KOPT-K1 (cell line): ENCODE results near the gene AQP2.

Source experiments
- H3K27ac ChIP-seq: fragments of 200-600 bp; sonication (generic); 2 replicates; pipeline ENCODE4 v1.5.1; 2016; ENCODE audit warnings: antibody characterized with exemption, mild to moderate bottlenecking, low read depth, low read length; ENCODE audit not compliant: poor library complexity, severe bottlenecking
- H3K36me3 ChIP-seq: fragments of 200-600 bp; sonication (generic); 2 replicates; pipeline ENCODE4 v1.5.1; 2017; ENCODE audit warnings: antibody characterized with exemption, mild to moderate bottlenecking, low read length, moderate library complexity; ENCODE audit not compliant: insufficient read depth
- H3K9me3 ChIP-seq: fragments of 200-600 bp; sonication (generic); 2 replicates; pipeline ENCODE4 v1.5.1; 2017; ENCODE audit warnings: antibody characterized with exemption, low read length, mild to moderate bottlenecking; ENCODE audit not compliant: insufficient read depth, poor library complexity, severe bottlenecking

AQP2 gene

DNA sequence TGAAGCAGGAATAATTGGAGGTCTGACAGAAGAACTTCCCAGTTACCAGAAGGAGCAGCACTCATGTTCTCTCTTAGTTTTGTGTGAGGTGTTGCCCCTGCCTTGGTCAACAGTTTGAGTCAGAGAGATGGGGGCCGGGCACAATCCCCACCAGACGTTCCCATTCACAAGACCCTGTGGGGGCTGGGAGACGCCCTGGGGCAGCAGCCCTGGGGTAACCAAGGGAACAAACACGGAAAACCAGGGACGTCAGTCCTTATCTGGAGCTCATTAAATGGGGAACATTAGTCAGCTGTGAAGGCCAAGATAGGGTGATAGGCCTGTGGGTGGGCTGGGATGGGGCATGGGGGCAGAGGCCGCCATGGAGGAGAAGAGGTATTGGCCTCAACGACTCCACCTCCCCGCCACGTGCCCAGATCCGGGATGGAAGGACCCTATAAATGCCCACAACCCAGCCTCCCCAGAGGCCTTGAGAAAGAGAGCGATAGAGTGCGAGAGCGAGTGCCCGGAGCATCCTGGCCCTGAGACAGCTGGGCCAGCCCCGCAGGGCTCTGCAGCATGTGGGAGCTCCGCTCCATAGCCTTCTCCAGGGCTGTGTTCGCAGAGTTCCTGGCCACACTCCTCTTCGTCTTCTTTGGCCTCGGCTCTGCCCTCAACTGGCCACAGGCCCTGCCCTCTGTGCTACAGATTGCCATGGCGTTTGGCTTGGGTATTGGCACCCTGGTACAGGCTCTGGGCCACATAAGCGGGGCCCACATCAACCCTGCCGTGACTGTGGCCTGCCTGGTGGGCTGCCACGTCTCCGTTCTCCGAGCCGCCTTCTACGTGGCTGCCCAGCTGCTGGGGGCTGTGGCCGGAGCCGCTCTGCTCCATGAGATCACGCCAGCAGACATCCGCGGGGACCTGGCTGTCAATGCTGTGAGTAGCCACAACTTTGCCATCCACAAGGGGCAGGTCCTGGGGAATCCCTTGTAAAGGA, at the start of gene AQP2:
Gene AQP2, plus strand, starts transcription at position 465 of the 979 bp plus-strand sequence. Its CDS starts 94 bp downstream, at position 559.
- Histone ChIP-seq H3K9me3 (no peaks in the 10 kb centered on the region), H3K27ac (no peak within 1 kb of the TSS), H3K36me3 (no peaks in the 10 kb centered on the region)

DNA sequence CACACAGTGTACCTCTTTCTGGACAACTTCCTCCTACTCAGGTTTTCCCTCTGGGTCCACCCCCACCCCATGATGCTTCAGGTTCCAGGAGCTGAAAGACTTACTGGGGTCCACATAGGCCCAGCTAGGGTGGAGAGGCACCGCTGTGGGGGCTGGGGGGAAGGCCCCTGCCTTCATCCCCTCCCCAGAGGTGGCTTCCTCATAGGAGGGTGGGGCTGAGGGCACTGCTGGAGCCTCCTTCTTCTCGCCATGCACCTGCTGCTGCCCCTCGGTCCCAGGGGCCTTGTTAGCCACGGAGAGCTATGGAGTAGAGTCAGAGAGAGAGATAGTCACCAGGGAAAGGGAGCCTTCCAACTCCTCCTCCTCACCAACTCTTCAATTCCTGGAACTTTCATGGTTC, 49.5 kb upstream of the AQP2 start:
- no peak overlapping the region for H3K27ac ChIP-seq
- no peaks in the 10 kb centered on the region for H3K36me3 ChIP-seq
- H3K9me3 ChIP-seq, result no peaks in the 10 kb centered on the region

- Histone ChIP-seq H3K36me3 (no peaks in the 10 kb centered on the region), H3K27ac (no peak overlapping the region)
Observed at GRCh38 chr12:49901986-49902385, 48.6 kb upstream of the AQP2 start.

GRCh38 chr12:49902399-49903350, 47.9 kb upstream of the AQP2 start:
- H3K9me3 ChIP-seq, result no peaks in the 10 kb centered on the region
- no peak overlapping the region for H3K27ac ChIP-seq
- H3K36me3 ChIP-seq, result no peaks in the 10 kb centered on the region

More at GRCh38 chr12:49901986-49902385, 48.6 kb upstream of the AQP2 start:
- no peaks in the 10 kb centered on the region for H3K9me3 ChIP-seq

DNA sequence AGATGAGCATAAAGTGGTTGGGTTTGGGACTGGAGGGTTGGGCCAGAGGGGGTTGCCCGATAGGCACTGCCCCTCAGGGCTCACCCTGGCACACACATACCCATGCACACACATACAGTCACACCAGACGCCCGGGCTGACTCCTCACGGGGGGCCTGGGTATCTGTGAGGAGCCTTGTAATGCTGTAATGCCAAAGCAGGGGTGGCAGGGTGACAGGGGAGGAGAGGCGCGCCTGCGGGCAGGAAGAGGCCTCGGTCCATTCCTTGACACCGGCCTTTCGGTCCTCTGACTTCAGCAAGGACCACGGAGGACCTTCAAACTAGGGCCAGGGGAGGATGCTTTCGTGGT, 47.2 kb upstream of the AQP2 start:
- Histone ChIP-seq H3K27ac (no peak overlapping the region), H3K9me3 (no peaks in the 10 kb centered on the region), H3K36me3 (no peaks in the 10 kb centered on the region)

GRCh38 chr12:49903700-49904423, 46.7 kb upstream of the AQP2 start, which contains the start of gene FAIM2:
Gene FAIM2 (minus strand): TSS chr12:49903900. CDS start chr12:49903792, 108 bp downstream.
- Histone ChIP-seq H3K27ac (no peak within 1 kb of the TSS), H3K9me3 (no peaks in the 10 kb centered on the region), H3K36me3 (no peaks in the 10 kb centered on the region)

DNA sequence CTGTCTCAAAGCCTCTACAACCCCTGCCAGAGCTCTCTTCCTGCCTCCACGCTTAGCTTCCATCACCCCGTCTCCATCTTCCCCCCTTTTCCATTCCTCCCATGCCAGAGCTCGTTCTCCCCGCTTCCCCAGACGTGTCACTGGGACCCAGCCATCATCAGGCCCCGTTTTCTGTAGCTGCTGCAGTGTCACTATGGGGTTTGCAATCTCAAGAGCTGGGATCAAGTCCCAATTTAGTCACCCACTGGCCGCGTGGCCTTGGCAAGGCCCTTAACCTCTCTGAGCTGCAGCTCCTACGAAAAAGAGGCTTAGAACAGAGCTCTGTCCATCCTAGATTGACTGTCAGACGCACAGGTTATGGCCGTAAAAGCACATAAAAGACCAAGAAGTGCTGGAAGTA, 45.9 kb upstream of the AQP2 start:
- Histone ChIP-seq H3K36me3 (no peaks in the 10 kb centered on the region), H3K27ac (no peak overlapping the region), H3K9me3 (no peaks in the 10 kb centered on the region)

DNA sequence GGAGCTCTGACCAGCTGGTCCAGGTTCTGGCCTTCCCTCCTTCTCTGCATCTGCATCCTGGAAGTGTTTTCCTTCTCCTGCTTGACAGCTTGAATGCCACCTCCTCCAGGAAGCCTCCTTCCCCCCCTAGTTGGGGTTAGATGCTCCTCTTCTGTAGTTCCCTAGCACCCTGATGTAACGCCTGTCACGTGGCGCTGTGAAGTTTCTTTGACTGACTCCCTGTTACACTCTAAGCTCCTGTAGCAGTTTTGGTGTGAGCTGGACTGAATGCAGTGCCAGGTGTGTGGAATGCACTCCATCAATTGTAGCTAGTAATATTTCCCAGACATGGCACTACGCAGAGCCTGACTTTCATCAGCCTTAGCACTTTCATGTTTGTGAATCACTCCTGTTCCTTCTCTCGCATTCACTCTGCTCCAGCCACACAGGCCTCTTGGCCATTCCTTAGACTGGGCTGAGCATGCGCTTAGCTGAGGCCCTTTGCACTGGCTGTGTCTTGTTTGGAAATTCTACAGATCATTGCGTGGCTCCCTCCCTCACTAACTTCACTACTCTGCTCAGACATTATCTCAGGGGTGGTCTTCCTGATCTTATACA, 44.7 kb upstream of the AQP2 start:
- no peaks in the 10 kb centered on the region for H3K9me3 ChIP-seq
- H3K36me3 ChIP-seq, result no peaks in the 10 kb centered on the region
- H3K27ac ChIP-seq, result no peak overlapping the region

- Histone ChIP-seq H3K36me3 (no peaks in the 10 kb centered on the region), H3K27ac (no peak overlapping the region), H3K9me3 (no peaks in the 10 kb centered on the region)
Observed at GRCh38 chr12:49907352-49907751, 43.2 kb upstream of the AQP2 start.

- H3K36me3 ChIP-seq, result no peaks in the 10 kb centered on the region
- no peak overlapping the region for H3K27ac ChIP-seq
- no peaks in the 10 kb centered on the region for H3K9me3 ChIP-seq
Observed at GRCh38 chr12:49909356-49909755, 41.2 kb upstream of the AQP2 start.

DNA sequence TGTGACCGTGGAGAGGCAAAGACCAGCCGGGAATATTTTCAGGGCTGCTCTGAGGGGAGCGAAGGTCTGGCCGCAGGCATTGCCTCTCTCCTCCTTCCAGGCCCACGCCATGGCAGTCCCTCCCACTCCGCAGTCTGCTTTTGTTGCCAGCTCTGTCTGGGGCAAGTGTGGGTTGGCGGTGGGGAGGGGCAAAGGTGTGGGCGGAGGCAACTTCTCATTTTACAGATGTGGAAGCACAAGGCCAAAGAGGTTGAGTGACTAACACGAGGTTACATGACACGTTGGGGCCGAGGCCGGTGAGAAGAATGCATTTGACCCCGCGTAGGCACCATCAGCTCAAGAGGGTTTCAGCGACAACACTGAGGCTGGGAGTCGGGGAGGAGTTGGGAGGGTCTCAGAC, 40.7 kb upstream of the AQP2 start:
- no peak overlapping the region for H3K27ac ChIP-seq
- H3K36me3 ChIP-seq, result no peaks in the 10 kb centered on the region
- H3K9me3 ChIP-seq, result no peaks in the 10 kb centered on the region

DNA sequence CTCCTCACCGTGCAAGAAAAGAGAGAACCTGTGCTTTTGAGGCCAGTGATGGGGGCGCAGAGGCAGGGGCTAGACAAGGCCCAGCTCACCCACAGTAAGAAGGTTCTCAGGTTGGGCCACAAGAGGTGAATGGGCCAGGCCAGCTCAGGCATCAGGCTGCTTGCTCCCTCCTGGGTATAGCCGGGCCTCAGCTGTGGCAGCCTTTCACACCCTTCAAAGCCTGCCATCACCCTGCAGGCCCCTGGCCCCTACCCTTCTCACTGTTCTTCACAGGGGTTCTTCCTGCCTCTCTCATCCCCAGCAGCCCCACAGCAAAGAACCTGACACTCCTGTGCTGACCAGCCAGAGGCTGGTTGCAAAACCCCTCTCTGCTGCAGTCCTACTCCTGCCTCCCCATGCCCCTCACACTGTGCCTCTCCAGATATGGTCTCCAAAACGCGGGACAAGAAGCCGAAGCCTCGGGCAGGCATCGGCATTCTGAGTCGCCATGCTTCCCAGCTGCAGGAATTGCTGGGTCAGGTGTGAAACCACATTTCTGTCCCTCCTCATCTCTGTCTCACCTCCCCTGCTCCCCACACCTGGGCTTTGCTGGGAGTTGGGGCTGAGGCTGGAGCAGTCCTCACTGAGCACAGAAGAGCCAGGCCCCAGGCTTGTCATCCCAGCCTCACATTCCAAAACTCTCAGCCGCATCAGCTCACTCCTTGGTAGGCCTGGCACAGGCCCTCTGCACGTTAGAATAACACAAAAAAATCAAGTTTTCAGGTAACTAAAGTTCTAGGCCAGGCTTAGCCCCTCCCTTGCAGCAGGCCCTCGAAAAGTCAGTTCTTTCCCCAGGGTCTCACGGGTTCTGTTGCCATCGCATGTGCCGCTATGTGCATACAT, 40.0 kb upstream of the AQP2 start:
- no peak overlapping the region for H3K27ac ChIP-seq
- H3K9me3 ChIP-seq, result no peaks in the 10 kb centered on the region
- H3K36me3 ChIP-seq, result no peaks in the 10 kb centered on the region

DNA sequence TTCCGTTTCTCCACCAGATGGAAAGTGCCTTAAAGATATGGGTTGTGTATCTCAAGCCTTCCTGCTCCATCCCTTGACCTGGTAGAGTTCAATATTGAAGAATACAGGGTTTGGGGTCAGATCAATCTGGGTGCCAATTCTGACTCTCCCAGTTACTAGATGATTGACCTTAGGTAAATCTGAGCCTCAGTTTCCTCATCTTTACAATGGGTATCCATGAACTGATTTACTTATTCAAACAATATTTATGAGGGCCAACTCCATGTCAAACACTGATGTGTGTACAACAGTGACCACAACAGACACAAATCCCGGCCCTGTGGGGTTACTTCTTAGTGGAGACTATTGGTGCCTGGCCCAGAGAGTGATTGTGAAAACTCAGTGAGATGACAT, 39.3 kb upstream of the AQP2 start:
- no peaks in the 10 kb centered on the region for H3K9me3 ChIP-seq
- no peak overlapping the region for H3K27ac ChIP-seq
- no peaks in the 10 kb centered on the region for H3K36me3 ChIP-seq
